ENCODE data around the gene ANKRD44.

- TF ChIP-seq CTCF (IDR thresholded peaks at IDR 0.05; ENCODE audit: low read depth, low read length, poor library complexity, severe bottlenecking) (no peak), EZH2phosphoT487 (IDR thresholded peaks at IDR 0.05; ENCODE audit: borderline replicate concordance, low read length) (no peak)
Observed at GRCh38 chr2:197079832-197080555, 230.6 kb downstream of the ANKRD44 start.

Measured in DOHH2 (cell line).